GM19025 (cell line): ENCODE measurements around the gene NECTIN4.
"Not testable (repeated sequence)": the region's sequence is repeated elsewhere in the genome, so short reads cannot be mapped to it uniquely, and the experiment has no call there.

Experiments used
- ATAC-seq: cut with Tn5 transposase; IDR thresholded peaks from one replicate; pipeline ENCODE4 v1.9.1; 2021; ENCODE audit warnings: mild to moderate bottlenecking, low read depth, moderate library complexity; ENCODE audit not compliant: unreplicated experiment

The NECTIN4 gene

GRCh38 chr1:161033751-161034150 lies 55.6 kb downstream of the NECTIN4 start:
- ATAC-seq = no peak

- ATAC-seq = no peak
Measured at GRCh38 chr1:161032409-161032808, 56.9 kb downstream of the NECTIN4 start.

GRCh38 chr1:161031874-161032273 lies 57.5 kb downstream of the NECTIN4 start:
- no peak for ATAC-seq

- ATAC-seq = not testable (repeated sequence)
Measured at GRCh38 chr1:161029466-161029865, 59.9 kb downstream of the NECTIN4 start.

GRCh38 chr1:161026954-161027353 lies 62.4 kb downstream of the NECTIN4 start:
- ATAC-seq = not testable (repeated sequence)

- not testable (repeated sequence) for ATAC-seq
Measured at GRCh38 chr1:161022432-161022831, 66.9 kb downstream of the NECTIN4 start.

GRCh38 chr1:161021970-161022353 lies 67.4 kb downstream of the NECTIN4 start:
- no peak for ATAC-seq

GRCh38 chr1:161021165-161021969 lies 68.0 kb downstream of the NECTIN4 start:
- peak; percentile 88 for ATAC-seq
